Measurements from ENCODE around the gene CASQ1.

The CASQ1 gene

DNA sequence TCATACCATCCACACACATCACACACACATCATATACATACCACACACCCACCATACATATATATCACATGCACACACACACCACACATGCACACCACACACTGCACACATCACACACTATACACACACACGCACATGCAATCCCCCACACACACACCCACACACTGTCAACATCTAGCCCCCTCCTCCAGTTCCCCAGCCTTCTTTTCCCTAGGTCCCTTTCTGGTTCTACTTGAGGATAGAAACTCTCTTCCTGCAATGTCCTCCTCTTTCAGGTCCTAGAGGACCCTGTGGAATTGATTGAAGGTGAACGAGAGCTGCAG lies 4.3 kb downstream of the CASQ1 start:
- in situ Hi-C loops (cut with MboI; ENCODE audit: low pct_unique_long_range_greater_than_20kb, low sequenced_read_pairs): no loop called here
- no peak for DNase-seq

DNA sequence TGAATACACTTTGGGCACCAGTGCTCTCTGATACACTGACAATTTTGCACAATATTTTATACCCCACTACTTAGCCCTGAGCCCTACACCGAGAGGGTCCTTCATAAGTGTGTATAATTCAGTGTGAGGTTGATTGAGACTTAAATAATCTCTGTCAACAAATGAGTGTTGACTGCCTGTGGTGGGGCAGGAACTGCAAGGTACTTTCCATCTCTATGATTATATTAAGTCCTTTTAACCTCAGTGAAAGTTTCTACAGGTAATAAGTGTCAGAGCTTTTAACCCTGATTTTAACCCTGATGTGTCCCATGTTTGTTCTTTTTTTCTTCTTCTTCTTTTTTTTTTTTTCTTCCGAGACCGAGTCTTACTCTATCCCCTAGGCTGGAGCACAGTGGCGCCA lies 5.8 kb downstream of the CASQ1 start:
- in situ Hi-C loops (cut with MboI; ENCODE audit: low pct_unique_long_range_greater_than_20kb, low sequenced_read_pairs): no loop called here

DNA sequence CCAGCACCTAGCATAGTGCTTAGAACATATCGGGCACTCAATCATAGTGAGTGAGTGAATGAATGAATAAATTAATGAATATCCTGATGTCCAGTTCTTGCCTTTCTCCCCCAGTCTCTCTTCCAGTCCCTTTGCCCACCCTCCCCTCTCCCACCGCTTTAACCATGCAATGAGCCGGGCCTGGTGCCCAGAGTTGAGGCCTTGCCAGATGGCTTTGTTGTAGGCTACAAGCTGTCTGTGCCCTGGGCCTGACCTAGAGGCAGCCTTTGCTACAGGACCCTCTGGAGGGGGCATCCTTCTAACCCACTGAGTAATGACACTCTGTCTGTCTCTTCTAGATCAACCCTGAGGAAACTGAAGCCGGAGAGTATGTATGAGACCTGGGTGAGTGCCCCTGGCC lies 6.9 kb downstream of the CASQ1 start:
- DNase-seq: no peak
- in situ Hi-C loops (cut with MboI; ENCODE audit: low pct_unique_long_range_greater_than_20kb, low sequenced_read_pairs): no loop called here

More for the DNA sequence above, 5.8 kb downstream of the CASQ1 start:
- DNase-seq: no peak

DNA sequence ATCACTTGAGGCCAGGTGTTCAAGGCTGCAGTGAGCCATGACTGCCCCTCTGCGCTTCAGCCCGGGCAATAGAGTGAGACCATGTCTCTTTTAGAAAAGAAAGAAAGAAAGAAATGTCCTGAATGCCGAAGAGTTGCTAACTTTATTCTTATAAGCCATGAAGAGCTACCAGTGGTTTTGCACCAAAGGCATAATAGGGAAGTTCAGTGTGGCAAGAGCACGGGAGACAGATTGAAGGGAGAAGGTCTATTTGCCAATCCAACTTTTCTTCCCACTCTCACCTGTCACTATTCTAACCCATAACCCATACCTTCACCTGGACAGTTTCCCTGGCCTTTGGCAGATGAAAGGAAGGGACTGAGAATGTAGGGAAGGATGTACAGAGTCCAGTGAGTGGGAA lies 10.4 kb downstream of the CASQ1 start:
- in situ Hi-C loops (cut with MboI; ENCODE audit: low pct_unique_long_range_greater_than_20kb, low sequenced_read_pairs): no loop called here
- no peak for DNase-seq

DNA sequence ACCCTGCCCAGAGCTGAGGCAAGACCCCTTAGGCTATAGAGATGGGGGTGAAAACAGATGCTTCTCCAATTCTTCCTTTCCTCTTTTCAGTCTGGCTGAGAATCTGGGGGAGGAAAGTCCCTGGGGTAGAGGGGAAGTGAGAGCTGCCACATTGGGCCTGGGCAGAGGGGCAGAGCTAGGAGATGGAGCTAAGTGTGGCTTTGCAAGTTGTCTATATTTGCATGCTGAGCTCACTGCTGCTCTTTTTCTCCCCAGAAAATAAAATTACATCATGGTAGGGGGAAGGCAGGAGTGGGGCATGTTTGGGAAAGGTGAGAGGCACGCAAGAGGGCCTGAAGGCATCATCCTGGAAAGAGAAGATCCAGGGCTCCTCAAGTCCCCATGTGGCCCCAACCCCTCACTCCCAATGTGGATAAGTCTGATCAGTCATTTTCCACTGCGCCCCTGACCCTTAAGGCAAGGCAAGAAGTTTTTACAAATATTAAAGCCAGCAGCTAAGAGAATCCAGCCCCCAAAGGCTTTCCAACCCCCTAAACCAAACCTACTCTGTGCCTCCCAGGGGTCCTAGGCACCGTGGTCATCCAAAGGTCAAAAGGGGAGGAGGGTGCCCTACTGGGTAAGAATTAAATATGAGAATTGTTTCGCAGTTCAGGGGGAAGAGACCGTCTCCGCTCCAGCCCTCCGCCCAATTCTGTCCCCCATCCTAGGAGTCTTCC lies 14.3 kb downstream of the CASQ1 start:
- in situ Hi-C loops (cut with MboI; ENCODE audit: low pct_unique_long_range_greater_than_20kb, low sequenced_read_pairs): no loop called here
- DNase-seq: peak; percentile 75

DNA sequence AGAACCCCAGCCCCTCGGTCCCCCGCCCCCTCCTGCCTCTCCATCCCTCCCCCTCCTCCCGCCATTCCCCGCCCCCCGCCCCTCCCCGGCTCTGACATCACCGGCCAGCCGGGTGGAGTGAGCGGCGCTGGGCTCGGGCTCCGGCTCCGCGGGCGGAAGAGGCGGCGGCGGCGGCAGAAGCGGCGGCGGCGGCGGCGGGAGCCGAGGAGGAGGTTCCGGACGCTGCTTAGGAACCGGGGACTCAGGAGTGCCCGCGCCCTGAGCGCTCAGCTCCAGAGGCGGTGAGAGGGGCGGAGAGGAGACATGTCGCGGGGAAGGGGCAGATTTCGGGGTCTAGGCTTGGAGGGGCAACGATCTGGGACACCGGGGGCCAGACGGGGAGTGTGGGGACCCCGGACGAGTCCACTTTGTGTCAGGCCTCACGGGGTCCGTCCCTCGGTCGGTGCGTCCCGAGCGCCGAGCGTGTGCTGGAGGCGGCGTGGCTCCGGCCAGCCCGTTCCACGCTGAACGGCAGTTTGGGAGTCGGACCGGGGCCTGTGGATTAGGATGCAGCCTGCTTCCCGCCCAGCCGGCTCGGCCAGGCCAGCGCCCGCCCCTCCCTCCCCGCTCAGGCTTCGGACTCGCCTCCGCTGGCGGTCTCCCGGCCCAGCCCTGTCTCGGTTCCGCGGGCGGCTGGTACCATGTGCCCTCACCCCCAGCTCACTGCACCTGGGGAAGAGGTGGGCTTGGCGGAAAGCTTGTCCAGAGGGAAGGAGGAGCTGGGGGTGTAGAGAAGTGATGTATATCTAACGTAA lies 15.1 kb downstream of the CASQ1 start, which contains the start of gene PEA15:
TSS of gene PEA15 (plus strand) at position 143 of the 794 bp plus-strand sequence. CDS start 6,161 bp downstream, outside the sequence.
- peak; percentile 35 for DNase-seq
- in situ Hi-C loops (cut with MboI; ENCODE audit: low pct_unique_long_range_greater_than_20kb, low sequenced_read_pairs): no loop called here

DNA sequence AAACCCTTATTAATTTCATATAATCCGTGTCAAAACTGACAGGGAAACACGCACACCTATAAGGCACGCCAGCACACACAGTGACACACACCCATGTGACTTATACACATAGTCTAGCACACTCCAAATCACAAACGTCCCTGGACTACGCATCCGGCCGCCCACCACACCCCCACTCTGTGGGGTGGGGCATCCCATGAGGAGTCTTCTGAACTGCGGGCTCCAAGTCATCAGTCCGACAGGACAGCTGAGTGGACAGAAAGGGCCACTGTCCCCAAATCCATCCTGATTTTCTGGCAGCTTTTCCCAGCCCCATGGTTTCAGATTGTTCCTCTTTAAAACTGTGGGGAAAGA lies 15.6 kb downstream of the CASQ1 start:
- DNase-seq: no peak
- in situ Hi-C loops (cut with MboI; ENCODE audit: low pct_unique_long_range_greater_than_20kb, low sequenced_read_pairs): no loop called here

DNA sequence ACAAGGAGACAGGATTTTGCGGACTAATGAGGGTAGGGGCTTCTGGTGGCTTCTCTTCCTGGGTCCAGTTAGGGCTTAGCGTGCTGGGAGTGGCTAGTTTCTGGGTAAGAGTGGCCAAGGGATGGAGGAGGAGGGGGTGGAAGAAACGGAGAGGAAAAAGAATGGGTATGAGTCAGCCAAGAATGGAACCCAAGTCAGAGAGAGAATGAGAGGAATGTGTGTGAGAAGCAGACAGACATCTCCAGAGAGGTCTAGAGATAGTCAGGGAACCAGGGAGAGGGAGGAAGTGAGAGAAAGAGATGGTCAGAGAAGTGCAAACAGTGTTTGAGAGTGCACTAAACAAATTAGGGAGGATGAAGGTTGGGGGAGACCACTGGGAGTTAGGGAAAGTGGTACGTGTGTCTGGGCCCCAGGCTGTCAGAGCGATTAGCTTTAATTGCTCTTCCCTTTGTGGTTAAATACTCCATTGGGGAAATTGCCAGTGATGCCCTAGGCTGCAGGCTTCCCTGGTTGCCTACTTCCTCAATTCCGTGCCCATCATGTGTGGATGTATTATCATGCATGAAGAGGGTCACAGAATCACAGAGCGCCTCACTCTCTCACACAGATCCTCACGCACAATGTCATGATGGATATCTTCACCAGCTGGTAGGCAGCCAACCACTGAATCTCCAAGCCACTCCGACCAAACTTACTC lies 16.2 kb downstream of the CASQ1 start:
- DNase-seq: peak; percentile 67

DNA sequence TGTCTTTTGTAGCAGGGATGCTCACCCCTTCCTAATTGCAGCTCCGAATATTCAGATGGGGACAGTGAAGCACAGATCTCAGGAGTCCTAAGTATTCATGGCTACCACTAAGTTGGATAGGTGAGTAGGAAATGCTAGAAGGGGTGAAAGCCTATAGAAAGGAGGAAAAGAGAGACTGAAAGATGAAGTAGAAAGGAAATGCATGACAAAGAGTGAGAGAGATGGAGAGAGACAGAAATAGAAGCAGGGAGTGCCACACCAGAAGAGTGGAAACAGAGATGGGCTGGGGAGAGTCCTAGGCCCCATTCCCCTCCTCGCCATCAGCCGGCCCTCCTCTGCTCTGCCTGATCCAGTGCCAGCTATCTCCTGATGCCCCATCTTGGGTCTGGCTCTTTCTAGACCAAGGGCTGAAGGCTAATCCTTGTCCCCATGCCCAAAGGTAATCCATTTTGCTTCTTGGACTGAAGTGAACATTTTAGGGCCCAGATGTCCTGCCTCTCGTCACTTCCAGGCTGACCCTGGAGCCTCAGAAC lies 16.8 kb downstream of the CASQ1 start:
- DNase-seq: no peak
- in situ Hi-C loops (cut with MboI; ENCODE audit: low pct_unique_long_range_greater_than_20kb, low sequenced_read_pairs): no loop called here

More for the DNA sequence above, 16.2 kb downstream of the CASQ1 start:
- in situ Hi-C loops (cut with MboI; ENCODE audit: low pct_unique_long_range_greater_than_20kb, low sequenced_read_pairs): no loop called here

DNA sequence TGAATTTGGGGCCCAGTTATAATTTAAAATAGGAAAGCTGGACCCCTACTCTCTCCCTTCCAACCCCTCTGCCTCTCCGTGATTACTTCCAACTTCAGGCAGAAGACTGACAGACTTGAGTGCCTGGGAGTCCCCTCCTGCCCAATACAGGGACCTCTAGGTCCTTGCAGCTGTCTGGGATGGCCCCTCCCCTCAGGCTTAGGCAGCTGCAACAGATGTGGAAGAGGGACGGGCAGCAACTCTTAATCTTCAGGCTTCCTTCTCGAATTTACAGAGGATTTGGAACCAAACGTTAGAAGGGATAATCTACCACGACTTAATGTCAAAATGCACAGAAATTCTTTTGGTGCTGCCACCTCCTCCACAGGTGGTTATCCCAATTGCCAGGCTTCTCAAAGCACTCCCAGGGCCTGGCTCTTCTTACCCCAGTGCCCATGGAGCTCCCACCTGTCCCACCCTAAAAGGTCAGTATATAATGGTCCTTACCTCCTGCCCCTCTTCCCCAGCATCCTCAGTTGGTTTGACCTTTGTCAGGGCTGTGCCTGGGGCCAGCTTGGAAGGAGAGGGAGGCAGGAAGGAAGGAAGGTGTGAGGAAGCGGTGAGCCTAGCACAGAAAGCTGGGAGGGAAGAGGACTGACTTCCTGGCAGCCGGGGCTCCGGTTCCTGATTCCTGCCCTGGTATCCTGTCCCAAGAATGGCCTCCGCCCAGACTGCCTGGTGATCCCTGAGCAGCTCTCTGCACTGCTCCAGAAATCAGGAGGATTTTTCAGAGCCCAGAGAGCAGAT lies 17.6 kb downstream of the CASQ1 start:
- in situ Hi-C loops (cut with MboI; ENCODE audit: low pct_unique_long_range_greater_than_20kb, low sequenced_read_pairs): no loop called here
- DNase-seq: no peak

DNA sequence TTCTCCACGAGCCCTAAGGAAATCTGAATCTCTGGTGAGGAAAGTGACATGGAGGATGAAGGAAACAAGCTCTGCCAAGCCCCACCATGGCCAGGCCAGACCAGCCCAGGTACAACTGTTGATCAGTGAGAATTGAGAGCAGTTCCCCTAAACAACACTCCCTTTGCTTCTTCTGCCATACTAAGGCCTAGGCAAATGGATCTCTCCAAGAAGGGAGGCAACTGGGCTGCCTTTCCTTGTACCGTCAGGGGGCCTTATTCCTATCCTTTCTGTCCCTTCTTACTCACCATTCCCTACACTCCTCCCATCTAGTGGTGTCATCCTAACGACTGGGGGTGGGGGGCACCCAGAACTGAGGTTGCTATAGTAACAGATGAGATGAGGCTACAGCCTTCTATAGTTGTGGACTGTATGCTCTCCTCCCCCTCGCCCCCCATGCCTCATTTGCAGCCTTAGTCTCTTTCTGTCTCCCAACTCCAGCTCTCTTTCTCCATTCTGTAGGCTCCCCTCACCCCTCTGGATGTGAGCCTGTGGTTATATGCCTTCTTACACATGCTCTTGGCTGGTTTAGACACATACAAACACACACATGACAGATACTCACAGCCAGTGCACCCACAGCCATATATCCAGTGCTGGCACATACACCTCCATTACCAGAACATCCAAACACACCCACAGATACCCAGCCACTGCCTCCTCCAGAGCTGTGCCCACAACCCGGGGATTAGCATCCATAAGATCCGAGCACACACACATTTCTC lies 18.4 kb downstream of the CASQ1 start:
- in situ Hi-C loops (cut with MboI; ENCODE audit: low pct_unique_long_range_greater_than_20kb, low sequenced_read_pairs): no loop called here
- no peak for DNase-seq

DNA sequence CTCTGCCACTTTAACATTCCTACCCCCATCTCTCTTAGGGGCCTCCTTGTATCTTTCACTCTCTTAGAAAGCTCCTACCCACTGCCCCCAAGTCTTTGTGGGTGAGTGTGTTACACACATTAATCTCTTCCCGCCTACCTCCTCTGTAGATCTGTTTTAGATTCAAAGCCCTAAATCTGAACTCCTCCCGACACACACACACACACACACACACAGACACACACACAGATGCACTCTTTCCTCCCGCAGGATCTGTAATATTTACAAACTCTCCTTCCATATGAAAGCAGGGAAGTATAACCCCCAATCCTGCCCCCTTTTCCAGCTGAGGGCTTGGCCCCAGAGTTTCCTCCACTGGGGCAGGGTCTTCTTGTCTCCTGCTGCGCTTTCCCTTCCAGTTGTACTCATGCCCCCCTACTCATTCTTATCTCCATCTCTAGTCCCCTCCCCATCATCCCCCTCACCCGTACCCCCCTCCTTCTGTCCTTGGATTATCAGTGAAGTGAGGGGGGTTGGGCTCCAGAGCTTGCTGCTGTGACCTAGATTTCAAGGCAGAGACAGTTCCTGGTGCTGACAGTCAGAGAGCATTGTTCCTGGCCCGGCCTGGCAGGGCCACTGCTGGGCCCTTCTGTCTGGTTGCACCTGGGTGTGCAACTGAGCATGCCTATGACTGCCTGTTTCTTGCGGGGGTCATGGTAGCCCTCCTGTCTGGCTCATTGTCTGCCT lies 19.1 kb downstream of the CASQ1 start:
- in situ Hi-C loops (cut with MboI; ENCODE audit: low pct_unique_long_range_greater_than_20kb, low sequenced_read_pairs): no loop called here
- DNase-seq: no peak

DNA sequence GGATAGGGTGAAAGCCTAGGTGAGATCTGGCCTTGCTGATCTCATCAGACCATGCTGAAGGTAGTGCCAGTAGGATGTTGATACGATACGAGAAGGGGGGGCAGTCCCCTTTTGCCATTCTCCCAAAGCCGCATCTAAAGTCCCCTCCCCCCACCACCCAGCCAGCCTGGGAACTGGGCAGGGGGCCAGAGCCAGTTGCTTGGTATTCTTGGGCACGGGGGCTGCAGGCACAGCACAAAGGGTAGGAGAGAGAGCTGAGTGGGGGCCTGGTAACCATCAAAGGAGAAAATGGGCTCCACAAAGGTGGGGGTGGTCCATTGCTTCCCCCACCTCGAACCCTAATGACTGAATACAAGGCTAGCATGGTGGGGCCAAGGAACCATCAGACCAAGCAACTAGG lies 20.2 kb downstream of the CASQ1 start:
- in situ Hi-C loops (cut with MboI; ENCODE audit: low pct_unique_long_range_greater_than_20kb, low sequenced_read_pairs): no loop called here
- DNase-seq: no peak

DNA sequence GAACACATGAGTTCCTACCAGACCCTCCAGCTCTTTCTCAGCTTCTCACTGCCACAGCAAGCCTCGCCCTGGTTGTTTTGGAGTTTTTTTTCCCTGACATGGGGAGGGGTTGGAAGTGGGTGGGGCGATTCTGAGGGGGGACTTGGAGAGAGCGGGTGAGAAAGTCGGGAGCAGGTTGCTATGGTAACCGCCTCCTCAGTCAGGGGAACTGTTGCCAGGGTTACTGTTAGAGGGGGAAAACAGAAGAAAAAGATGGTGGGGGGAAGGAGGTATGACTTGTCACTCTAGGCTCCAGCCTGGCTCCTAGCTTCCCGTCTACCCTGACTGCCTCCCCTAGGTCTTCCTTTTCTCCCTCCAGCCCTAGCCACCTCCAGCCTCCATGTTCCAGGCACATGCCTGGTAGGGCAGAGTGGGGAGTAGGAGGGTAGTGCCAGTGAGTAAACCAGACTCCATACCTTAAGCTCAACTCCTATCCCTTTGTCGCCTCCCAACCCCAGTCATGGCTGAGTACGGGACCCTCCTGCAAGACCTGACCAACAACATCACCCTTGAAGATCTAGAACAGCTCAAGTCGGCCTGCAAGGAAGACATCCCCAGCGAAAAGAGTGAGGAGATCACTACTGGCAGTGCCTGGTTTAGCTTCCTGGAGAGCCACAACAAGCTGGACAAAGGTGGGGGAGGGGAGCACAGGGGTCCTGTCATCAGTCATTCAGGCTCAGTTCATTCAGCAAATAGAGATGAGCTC lies 20.8 kb downstream of the CASQ1 start:
- DNase-seq: no peak
- in situ Hi-C loops (cut with MboI; ENCODE audit: low pct_unique_long_range_greater_than_20kb, low sequenced_read_pairs): no loop called here

DNA sequence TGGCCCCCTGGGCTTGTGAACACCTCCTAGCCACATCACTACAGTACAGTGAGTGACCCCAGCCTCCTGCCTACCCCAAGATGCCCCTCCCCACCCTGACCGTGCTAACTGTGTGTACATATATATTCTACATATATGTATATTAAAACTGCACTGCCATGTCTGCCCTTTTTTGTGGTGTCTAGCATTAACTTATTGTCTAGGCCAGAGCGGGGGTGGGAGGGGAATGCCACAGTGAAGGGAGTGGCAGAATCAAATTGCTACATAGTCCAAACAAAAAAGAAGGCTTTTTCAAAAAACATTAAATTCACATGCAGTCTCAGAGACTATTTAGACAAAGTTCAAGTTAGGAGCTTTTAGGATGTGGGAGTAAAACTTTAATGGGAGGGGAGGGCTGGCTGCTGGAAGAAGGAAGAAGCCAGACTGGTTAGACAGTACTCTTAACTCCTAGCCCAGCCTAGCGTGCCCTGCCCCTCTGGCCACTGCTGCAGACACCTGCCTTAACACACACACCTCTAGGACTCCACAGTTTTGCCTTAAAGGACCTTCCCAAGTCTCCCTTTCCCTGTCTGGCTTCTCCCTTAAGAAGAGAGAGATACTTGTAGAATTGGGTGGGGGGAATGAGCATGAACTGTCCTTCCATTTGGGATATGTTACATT lies 24.2 kb downstream of the CASQ1 start:
- no peak for DNase-seq
- in situ Hi-C loops (cut with MboI; ENCODE audit: low pct_unique_long_range_greater_than_20kb, low sequenced_read_pairs): no loop called here

DNA sequence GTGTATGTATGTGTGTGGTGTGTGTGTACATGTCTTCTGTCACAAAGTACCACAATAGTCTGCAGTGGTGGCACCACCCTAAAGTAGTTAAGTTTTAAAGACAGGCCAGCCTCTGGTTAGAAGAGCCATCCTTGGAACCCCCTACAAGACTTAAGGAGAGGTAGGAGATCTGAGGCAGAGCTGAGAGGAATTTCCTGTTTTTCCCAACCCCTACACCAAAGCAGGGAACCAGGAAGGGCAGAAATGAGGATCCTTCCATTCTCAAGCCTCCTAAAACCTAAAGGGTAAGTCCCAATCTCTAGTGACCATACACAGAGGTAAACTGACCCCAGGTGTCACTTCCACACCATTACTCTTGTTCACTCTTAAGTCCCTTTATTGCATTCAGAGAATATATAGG lies 25.9 kb downstream of the CASQ1 start:
- DNase-seq: no peak
- in situ Hi-C loops (cut with MboI; ENCODE audit: low pct_unique_long_range_greater_than_20kb, low sequenced_read_pairs): no loop called here

DNA sequence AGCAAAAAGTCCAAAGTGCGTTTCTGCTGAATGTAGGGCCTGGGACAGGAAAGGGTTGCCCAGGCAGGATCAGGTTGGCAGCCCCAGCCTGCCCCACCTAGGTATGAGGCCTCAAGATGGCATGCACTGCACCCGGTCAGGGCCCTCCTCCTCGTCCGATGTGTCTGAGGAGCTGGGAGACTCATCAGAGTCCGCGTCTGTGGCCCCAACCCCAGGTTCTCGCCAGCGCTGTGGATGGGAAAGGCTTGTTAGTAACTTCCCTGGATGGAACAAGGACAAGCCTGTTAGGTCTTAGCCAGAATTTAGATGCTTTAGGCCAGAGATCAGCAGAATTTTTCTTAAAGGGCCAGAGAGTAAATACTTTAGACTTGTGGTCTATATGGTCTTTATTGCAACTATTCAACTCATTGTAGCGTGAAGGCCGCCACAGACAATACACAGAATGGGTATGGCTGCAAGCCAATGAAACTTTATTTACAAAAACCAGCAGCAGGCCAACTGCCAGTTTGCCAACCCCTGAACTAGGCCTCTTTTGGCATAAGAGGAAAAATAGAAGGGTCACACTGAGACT lies 27.2 kb downstream of the CASQ1 start:
- in situ Hi-C loops (cut with MboI; ENCODE audit: low pct_unique_long_range_greater_than_20kb, low sequenced_read_pairs): no loop called here
- no peak for DNase-seq

Measured in KBM-7 (cell line).